ENCODE results near the gene HEXB.

HEXB gene

GRCh38 chr5:74761241-74761640 lies 76.2 kb downstream of the HEXB start:
- H3K4me2 ChIP-seq (ENCODE audit: low read length) = no peak overlapping the region
- no peaks in the 10 kb centered on the region for H3K9me2 ChIP-seq (ENCODE audit: low read depth, low read length)
- H3K4me3 ChIP-seq (ENCODE audit: low read depth, low read length, poor library complexity, severe bottlenecking) = no peak overlapping the region
- H3K79me2 ChIP-seq (ENCODE audit: insufficient read depth, low read length) = peaks cover 25% of the 10 kb centered on the region
- no peaks in the 10 kb centered on the region for H3K9me3 ChIP-seq (ENCODE audit: low read length)
- no peaks in the 10 kb centered on the region; the same call in 1 of the 2 replicates for H4K20me1 ChIP-seq (ENCODE audit: insufficient read depth, low read length)
- no peak overlapping the region for H3K9ac ChIP-seq (ENCODE audit: low read length)
- no peak overlapping the region for H3K27ac ChIP-seq (ENCODE audit: low read depth, low read length, poor library complexity, severe bottlenecking)
- H3K36me3 ChIP-seq (ENCODE audit: insufficient read depth, low read length) = peaks cover 62% of the 10 kb centered on the region
- H3K4me1 ChIP-seq (ENCODE audit: insufficient read depth, low read length, severe bottlenecking) = peaks cover 22% of the 10 kb centered on the region
- peaks cover 4% of the 10 kb centered on the region; the same call in 1 of the 2 replicates for H3F3A ChIP-seq (ENCODE audit: insufficient read depth, low read length)
- no peaks in the 10 kb centered on the region for H3K27me3 ChIP-seq (ENCODE audit: insufficient read depth, low read length)
- no peak overlapping the region for H2AFZ ChIP-seq (ENCODE audit: low read length)
- no peak for TF ChIP-seq CTCF (IDR thresholded peaks at IDR 0.05; ENCODE audit: low read length)
- TF ChIP-seq EZH2 (IDR thresholded peaks at IDR 0.05; ENCODE audit: borderline replicate concordance, low read length) = no peak

- Histone ChIP-seq H3K27ac (ENCODE audit: low read depth, low read length, poor library complexity, severe bottlenecking) (no peak overlapping the region), H3K36me3 (ENCODE audit: insufficient read depth, low read length) (peaks cover 48% of the 10 kb centered on the region), H3K79me2 (ENCODE audit: insufficient read depth, low read length) (peaks cover 36% of the 10 kb centered on the region), H3K9me3 (ENCODE audit: low read length) (no peaks in the 10 kb centered on the region), H3K9ac (ENCODE audit: low read length) (no peak overlapping the region), H3K4me1 (ENCODE audit: insufficient read depth, low read length, severe bottlenecking) (peaks cover 24% of the 10 kb centered on the region), H3K4me3 (ENCODE audit: low read depth, low read length, poor library complexity, severe bottlenecking) (no peak overlapping the region), H3F3A (ENCODE audit: insufficient read depth, low read length) (peaks cover 4% of the 10 kb centered on the region; the same call in 1 of the 2 replicates), H3K9me2 (ENCODE audit: low read depth, low read length) (no peaks in the 10 kb centered on the region), H4K20me1 (ENCODE audit: insufficient read depth, low read length) (no peaks in the 10 kb centered on the region; the same call in 1 of the 2 replicates), H3K4me2 (ENCODE audit: low read length) (no peak overlapping the region), H2AFZ (ENCODE audit: low read length) (no peak overlapping the region), H3K27me3 (ENCODE audit: insufficient read depth, low read length) (no peaks in the 10 kb centered on the region)
- no peak for TF ChIP-seq EZH2 (IDR thresholded peaks at IDR 0.05; ENCODE audit: borderline replicate concordance, low read length)
- no peak for TF ChIP-seq CTCF (IDR thresholded peaks at IDR 0.05; ENCODE audit: low read length)
Observed at GRCh38 chr5:74762599-74762998, 77.6 kb downstream of the HEXB start.

- no peaks in the 10 kb centered on the region for H3K27me3 ChIP-seq (ENCODE audit: insufficient read depth, low read length)
- H3K36me3 ChIP-seq (ENCODE audit: insufficient read depth, low read length) = peaks cover 39% of the 10 kb centered on the region
- no peak for TF ChIP-seq EZH2 (IDR thresholded peaks at IDR 0.05; ENCODE audit: borderline replicate concordance, low read length)
- no peak for TF ChIP-seq CTCF (IDR thresholded peaks at IDR 0.05; ENCODE audit: low read length)
- no peaks in the 10 kb centered on the region; the same call in 1 of the 2 replicates for H4K20me1 ChIP-seq (ENCODE audit: insufficient read depth, low read length)
- H2AFZ ChIP-seq (ENCODE audit: low read length) = no peak overlapping the region
- H3K4me2 ChIP-seq (ENCODE audit: low read length) = no peak overlapping the region
- H3K4me1 ChIP-seq (ENCODE audit: insufficient read depth, low read length, severe bottlenecking) = peaks cover 33% of the 10 kb centered on the region
- peaks cover 45% of the 10 kb centered on the region for H3K79me2 ChIP-seq (ENCODE audit: insufficient read depth, low read length)
- no peaks in the 10 kb centered on the region for H3K9me3 ChIP-seq (ENCODE audit: low read length)
- no peak overlapping the region for H3K9ac ChIP-seq (ENCODE audit: low read length)
- no peak overlapping the region for H3K27ac ChIP-seq (ENCODE audit: low read depth, low read length, poor library complexity, severe bottlenecking)
- H3K4me3 ChIP-seq (ENCODE audit: low read depth, low read length, poor library complexity, severe bottlenecking) = no peak overlapping the region
- H3F3A ChIP-seq (ENCODE audit: insufficient read depth, low read length) = peaks cover 4% of the 10 kb centered on the region; the same call in 1 of the 2 replicates
- no peaks in the 10 kb centered on the region for H3K9me2 ChIP-seq (ENCODE audit: low read depth, low read length)
Observed at GRCh38 chr5:74763504-74763903, 78.5 kb downstream of the HEXB start.

Data from OCI-LY1 (cell line).